HG02981 (cell line): ENCODE results near the gene CAB39.

Experiments used
- ATAC-seq: cut with Tn5 transposase; IDR thresholded peaks from one replicate; pipeline ENCODE4 v1.9.1; 2021; ENCODE audit warnings: mild to moderate bottlenecking, moderate library complexity; ENCODE audit not compliant: unreplicated experiment

Gene CAB39

DNA sequence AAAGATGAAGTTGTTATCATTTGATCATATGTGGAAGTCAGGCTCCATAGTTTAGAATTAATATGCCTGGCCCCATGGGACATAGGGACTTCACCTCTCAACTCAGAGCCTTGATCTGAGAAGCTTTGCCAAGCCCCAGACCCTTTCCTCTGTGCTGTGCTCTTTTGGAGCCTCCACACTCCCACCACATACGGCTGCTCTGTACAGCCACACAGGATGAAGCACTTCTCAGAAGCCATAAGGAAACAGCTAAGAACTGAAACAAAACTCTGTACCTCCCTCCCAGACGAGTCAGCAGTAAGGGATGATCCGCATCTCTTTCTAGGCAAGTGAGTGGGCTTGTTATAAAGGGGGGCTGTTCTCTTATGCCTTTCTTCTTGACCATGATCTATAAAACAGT is 66.5 kb downstream of the CAB39 start:
- peak; percentile 23 for ATAC-seq

DNA sequence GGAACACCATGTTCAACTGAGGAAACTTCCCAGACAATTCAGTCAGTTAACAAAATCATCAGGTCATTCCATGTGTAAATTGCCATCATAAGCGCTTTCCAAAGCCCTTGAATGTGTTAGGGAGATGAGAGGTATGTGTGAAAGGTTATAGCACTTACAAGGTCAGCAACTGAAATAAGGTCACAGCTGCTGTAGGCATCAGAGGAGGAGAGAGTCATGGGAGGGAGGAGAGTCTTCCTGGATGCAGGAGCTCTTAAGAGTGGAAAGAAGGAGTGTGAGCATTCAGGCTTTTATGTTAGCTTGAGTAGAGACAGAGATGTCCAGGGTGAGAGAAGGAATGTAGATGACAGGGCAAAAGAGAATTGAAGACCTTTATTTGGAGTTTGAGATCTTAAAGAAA is 67.0 kb downstream of the CAB39 start:
- ATAC-seq = no peak

DNA sequence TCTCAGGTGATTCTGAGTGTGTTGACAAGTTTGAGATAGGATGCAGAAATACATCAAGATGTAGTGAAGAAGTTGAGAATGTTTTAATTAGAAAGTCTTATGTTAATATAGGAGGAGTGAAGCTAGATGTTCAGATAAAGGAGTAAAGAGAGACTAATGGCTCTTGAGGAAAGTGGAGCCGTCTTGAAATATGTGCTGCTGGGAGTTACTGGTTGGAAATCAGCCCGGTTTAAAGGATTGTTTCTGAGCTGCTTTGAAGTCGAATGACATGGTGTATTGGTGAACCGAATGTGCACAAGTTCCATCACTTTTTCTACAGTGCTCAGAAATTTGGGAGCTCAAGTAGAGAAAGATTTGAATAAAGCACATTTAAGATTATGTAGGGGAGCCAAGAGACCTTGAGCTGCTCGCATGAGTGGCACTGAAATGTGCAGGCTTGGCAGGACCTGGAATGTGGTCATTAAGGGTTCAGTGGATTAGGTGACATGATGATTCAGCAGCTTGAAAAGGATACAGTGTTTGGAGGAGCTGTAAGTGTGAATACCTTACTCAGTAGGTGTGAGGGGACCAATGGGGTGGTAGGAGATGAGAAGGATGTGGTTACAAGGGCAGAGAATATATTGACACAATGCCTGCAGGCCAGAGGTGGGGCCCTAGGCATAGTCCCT is 68.6 kb downstream of the CAB39 start:
- ATAC-seq = no peak

DNA sequence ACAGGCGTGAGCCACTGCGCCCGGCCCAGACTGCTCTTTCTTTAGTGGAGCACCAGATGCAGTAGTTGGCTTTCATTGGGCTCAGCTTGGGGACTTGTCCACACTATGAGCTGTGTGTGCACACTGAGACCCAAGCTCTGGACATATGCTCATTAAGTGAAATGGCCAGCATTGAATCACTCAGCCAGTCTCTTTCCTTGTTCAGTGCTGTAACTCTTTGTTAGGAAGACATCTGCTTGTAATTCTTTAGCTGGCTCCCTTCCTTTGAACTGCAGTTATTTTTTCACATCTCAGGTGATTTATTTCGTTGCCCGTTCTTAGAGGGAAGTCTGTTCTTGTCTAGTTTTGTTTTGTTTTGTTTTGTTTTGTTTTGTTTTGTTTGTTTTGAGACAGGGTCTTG is 70.5 kb downstream of the CAB39 start:
- ATAC-seq = no peak

DNA sequence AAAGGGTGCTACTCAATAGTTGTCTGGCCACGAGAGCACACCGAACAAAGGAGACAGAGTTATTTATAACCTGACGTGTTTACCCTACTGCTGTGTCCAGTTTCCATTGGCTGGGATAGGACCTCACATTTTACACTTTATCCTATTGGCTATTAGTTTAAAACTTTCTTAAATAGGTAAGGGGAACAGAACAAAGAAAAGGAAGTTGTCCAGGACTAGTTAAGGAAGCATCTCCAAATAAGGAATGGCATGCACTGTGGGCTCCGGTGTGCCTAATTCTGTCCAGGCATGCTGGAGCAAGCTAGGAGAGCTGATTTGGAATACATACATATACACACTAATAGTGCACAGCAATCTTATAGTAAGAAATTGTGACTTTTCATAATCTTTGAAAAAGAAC is 72.2 kb downstream of the CAB39 start:
- no peak for ATAC-seq

DNA sequence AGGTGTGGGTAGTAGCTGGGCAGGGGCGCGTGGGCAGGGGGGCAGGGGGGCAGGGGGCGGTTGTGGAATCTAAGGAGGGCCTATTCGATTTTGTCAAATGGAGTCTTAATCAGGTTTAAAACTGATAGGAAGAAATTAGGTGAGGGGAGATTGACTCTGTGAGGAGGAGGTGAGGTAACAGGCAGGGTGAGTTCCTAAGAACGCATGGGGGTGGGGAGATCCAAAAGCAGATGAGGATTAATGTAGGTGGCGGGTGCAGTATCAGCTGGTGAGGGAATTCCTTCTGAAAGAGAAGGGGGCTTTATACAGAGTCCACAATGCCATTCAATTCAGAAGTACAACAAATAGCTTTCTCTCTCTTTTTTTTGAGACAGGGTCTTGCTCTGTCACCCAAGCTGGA is 72.7 kb downstream of the CAB39 start:
- ATAC-seq = no peak

DNA sequence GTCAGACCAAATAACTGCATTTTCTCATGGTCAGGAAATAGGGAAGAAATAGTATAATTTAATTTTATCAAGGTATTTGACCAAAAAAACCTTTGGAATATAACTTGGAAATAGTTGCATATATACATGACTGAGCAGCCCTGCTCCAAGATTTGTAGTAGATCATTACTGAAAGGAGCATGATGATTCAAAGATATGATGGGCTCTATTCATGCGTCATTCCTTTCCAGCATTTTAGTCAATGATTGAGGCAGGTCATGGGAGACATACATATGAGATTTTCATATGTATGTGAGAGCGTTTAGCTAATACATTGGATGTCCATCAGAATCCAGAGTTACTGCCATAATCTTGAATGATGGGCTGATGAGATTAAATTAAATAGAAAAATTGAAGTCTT is 74.5 kb downstream of the CAB39 start:
- no peak for ATAC-seq

DNA sequence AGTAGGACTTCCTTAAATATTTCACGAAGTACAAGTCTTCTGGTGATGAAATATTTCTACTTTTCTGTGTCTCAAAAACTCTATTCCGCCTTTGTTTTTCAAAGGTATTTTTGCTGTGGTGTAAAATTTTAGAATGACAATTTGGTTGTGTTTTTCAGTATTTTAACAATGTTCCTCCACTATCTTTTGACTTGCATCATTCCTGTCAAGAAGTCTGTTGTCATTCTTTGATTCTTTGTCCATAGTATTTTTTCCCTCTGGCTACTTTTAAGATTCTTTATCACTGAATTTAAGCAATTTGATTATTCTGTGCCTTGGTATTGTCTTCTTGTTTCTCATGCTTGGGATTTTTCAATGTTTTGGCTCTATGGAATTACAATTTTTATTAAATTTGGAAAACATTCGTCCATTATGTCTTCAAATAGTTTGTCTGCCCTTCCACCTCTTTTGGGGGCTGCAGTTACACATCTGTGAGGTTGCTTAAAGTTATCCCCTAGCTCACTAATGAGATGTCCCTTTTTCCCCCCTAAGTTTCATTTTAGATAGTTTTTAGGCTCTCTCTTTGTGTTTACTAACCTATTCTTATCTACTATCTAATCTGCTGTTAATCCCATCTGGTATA is 76.0 kb downstream of the CAB39 start:
- ATAC-seq = no peak

DNA sequence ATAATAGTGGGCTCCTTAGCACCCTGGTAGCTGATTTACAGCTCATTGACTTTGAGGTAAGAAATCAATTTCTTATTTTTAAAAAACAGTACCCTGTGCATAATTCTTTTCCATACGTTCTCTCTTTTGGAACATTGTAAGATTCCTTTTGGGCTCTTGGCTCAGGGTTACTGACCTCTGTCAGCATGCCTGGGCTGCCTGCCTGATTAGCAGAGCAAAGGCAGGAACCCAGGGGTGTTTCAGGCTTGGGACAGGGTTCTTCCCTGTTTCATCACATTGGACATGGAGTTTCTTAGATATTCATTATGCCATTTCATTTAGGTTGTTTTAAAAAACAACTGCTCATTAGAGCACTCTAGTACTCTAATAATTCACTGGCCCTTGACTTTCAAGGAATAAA is 78.3 kb downstream of the CAB39 start:
- no peak for ATAC-seq

DNA sequence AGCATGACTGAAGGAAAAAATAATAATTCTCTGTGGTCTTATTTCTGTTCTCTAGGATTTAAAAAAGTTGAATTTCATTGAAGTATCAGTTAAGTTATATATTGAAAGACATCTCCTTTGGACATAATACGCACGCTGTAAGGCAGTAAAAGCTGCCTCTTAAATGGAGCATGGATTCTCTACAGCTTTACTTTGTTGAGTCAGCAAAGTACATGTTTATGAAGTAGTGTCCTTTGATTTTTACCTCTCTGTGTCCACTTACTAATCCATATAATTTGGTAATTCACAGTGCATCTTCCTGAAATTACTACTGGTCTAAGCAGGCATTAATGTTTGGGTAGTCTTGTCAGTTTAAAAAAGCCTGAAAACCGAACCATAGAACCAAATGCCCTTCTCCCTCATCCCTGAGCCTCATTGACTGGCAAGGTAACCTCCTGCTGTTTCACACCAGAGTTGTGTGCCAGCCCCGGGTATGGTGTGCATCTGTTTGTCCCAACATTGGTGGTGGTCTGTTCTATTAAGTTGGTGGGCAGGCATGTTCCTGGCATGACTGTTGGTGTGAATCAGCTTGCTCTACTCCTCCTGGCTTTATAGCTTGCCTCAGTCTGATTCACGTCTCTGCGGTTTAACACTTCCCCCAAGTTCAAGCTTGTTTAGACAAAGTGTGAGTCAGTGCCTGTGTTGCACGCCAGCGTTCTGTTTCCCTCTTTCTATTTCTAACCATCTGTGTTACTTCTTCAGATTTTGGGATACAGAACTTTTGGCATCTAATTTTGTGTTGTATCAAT is 81.1 kb downstream of the CAB39 start:
- no peak for ATAC-seq

DNA sequence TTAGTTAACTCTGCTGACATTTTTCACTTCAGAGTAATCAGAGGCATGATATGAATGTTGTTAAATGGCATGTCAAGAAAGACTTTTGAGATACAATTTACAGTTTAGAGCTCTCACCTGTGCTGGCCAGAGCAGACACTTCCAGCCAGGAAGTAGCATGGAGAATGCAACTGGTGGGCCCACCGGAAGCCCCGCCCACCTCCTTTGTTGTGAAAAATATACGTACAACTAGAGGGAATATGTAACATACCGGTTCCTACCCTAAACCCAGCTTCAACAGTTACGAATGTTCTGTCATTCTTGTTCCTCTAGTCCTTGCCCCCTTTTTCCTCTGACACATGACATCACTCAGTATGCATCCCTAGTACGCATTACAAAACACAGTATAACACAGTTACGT is 81.9 kb downstream of the CAB39 start:
- ATAC-seq = no peak

DNA sequence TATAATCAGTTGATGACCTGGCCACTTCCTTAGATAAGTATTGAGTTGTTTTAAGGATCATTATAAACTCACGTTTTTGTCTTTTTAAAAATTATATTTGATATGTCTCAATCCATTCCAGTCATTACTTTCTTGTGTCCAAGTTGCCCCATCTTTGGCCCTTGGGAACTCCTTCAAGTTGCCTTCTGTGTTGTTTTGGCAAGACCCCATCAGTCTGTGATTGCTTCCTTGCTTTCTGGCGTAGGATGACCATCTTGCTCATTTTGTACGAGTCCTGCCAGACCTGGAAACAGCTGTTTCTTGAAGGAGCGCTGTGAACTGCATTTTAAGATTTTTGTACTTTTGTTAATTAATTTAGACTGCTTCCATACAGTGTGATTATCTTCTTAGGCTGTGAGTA is 83.2 kb downstream of the CAB39 start:
- ATAC-seq = no peak

DNA sequence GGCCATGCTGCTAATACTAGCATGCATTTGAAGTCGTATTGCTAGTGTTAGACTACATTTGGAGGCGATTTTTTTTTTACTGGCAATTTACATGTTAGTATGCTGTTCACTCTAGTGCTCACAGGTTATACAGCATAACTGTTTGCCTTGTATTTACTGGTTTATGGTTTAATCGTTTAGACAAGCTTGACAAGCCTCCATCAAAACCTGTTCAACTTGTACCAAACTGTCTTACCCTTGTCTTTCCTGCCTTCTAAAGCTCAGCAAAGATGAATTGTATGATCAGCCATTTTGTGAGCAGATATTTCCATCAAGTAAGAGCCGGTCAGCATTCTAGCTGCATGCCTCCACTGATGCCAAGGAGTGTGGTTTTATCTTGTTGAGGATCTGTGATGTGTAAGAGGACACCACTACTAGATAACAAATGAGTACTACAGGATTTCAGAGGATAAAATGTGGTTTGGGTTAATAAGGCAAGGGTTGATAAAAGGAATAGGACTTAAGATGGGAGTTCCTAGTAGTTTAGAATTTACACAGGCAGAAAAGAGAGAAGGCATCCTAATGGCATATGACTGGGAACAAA is 83.7 kb downstream of the CAB39 start:
- no peak for ATAC-seq

DNA sequence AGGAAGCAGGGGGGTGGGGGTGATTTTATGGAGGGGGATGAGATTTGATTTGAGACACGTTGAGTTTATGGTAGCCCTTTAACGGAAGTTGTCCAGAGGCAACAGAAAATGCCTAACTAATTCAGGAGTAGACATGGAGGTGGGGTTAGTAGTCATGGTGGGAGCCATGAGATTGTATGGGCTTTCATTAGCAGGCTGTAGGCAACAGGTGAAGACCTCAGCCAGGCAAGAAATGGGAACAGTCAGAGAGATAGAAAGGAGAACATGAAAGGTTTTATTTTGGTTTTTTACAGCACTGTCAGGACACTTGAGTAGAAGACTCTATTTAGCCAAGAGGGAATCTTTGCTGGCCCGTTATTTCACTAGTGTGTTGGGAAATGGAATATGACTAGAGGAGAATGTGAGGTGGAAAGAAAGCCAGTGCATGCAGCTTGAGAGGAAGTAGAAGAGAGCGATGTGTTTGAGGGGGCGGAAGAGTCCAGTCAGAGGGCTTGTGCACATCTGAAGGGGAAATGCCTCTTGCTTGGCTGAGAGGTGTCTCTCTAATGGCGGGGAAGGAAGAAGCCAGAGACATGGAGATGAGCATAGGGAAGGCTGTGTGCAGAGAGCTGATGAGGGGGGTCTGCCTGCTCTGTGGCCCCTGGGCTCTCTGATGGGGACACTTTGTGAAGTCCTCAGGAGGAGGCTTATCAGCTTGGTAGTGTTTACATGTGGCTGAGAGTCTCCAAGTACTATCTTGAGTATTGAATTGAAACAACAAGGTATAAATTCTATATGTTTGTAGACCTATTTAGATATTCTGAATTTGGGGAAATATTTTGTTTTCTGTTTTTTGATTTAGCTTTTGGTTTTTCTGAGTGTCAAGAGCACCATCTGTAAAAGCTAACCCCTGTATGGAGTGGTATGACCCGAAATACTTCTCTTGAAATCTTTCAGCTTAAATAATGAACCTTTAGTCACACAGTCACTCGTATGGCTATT is 85.2 kb downstream of the CAB39 start:
- no peak for ATAC-seq

DNA sequence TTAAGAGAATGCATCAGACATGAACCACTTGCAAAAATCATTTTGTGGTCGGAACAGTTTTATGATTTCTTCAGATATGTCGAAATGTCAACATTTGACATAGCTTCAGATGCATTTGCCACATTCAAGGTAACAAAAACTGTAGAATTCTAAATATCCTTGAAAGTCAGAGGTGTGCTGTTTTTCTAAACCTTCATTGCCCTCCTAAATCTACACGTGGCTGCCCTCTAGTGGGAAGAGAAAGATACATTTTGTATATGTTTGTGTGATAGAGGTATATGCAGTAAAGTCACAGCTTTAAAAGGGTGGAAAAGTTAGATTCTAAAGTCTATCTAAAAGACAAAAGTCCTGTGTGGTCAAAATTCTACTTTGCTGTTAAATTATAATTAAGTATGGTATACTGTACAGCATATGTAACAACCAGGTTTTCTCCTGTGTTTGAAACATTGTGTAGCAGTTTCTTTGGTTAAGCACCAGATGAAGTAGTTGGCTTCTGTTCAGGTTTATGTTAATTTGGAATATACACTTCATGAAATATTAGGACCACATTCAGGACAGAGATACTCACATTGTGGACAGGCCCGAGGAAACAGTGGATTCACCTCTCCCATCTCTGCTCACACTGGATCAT is 86.2 kb downstream of the CAB39 start:
- no peak for ATAC-seq

DNA sequence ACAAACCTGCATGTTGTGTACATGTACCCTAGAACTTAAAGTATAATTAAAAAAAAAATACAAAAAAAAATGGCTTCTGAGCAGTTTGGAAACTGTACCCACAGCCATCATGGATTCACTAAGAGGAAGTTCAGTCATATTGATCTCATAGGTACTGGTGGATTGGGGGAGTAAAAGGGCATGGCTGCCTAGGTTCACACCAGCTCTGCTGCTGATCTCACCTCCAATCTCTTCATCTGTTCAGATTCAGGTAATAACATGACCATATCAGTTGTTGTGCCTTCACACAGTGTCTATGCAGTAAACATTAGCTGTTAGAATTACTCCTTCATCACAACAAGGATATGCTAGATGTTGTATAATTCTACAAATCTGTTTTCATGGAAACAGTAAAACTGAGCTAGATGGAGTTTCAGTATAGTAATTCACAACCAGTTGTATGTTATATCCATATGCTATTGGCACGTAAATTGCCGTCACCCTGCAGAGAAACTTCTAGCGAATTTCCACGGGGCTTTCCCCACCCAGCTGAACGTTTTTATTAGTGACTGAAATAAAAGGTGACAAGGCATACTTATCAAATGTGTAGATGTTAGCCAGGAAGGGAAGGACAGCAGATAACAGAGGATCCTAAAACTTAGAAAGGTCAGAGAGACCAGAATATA is 92.8 kb downstream of the CAB39 start:
- ATAC-seq = no peak

DNA sequence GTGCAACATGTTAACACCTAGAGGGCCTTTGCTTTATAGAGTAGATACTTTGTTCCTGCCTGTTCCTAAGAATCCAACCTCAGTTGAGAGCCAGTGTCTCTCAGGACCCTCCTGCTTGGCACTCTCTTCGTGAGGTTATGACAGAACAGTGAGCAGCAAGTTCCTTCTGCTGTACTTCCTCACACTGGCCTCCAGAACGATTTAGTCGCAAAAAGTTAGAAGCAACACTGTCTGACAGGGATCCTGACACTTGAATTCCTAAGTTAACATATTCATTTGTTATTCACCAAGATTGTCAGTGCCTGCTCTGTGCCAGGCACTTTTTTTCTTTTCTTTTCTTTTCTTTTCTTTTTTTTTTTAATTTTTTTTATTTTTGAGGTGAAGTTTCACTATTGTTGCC is 95.1 kb downstream of the CAB39 start:
- ATAC-seq = no peak

DNA sequence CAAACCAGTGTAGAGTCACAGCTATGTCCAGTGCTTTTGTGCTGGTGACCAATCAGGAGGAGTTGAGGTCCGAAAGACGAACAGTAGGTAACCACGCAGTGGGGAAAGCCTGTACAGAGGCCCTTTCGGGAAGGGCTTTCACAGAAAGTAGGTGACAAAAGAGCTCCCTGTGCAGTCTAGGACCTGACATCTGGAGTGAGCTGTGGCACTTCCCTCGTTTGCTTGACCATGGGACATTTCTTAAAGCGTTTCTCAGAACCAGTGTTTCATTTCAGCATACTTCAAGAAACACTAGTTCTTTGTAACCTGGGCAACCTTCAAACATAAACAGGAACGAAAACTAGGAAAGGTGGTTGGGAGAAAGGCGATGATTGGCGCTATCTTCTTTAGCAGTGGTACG is 96.4 kb downstream of the CAB39 start:
- ATAC-seq = no peak

DNA sequence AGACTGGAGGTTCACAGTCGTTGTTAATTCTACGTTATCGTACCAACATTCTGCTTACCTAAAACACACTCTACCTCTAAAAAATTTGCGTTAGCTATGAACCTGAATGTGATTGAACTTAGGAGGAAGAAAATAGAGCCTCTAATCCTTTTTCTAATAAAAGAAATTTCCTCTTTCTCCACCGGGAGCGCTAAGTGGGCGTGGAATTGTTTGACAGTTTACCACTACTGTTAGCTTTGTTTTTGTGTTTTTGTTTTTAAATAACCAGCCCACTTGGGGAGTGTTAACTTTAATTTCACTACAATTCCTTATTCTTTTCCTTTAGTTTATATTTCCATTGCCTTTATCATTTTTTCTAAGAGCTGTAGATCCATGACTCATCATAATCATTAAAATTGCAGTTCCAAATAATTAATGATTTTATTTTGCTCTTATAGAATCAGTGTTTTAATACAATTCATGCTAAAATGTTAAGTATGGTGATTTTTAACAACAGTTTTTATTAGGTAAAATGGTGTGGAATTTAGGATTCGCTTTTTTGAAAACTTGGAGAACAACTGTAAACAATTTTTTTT is 97.1 kb downstream of the CAB39 start:
- ATAC-seq = no peak
